ENCODE results near the gene RPTOR. TPM values are rescaled to one million over a fixed set of nuclear protein-coding genes. Genes with fewer than 3 reads are reported as not detected.
"Not testable (repeated sequence)": the region's sequence is repeated elsewhere in the genome, so short reads cannot be mapped to it uniquely, and the experiment has no call there.

RPTOR gene
- total RNA-seq, 1 donor from 2014 or later: 62.4 TPM

DNA sequence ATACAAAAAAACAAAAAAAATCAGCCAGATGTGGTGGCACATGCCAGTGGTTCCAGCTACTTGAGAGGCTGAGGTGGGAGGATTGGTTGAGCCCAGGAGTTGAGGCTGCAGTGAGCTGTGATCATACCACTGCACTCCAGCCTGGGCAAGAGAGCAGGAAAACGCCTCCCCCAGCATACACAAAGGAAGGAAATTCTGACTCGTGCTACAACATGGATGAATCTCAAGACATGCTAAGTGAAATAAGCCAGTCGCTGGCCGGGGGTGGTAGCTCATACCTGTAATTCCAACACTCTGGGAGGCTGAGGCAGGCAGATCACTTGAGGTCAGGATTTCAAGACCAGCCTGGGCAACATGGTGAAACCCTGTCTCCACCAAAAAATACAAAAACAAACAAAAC is 37.5 kb upstream of the RPTOR start:
- intact Hi-C loops (cut with micrococcal nuclease); H3K27ac Mint-ChIP-seq; H3K27me3 Mint-ChIP-seq (ENCODE audit: low read depth); H3K9me3 Mint-ChIP-seq; DNase-seq (ENCODE audit: low spot score); H3K4me1 Mint-ChIP-seq (ENCODE audit: low read depth); H3K4me3 Mint-ChIP-seq (ENCODE audit: low read depth); H3K36me3 Mint-ChIP-seq (ENCODE audit: low read depth): not testable (repeated sequence)

DNA sequence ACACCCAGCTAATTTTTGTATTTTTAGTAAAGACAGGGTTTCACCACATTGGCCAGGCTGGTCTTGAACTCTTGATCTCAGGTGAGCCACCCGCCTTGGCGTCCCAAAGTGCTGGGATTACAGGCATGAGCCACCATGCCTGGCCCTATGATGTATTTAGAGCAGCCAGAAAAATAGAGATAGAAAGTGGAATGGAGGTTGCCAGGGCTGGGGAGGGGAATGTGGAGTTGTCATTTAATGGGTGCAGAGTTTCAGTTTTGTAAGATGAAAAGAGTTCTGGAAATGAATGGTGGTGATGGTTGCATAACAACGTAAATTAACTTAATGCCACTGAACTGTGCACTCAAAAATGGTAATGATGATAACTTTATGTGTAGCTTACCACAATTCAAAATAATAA is 36.7 kb upstream of the RPTOR start:
- no peaks in the 10 kb centered on the region for H3K4me1 Mint-ChIP-seq (ENCODE audit: low read depth)
- H3K27me3 Mint-ChIP-seq (ENCODE audit: low read depth): peaks cover 6% of the 10 kb centered on the region
- intact Hi-C loops (cut with micrococcal nuclease): no loop called here
- no peak overlapping the region for H3K4me3 Mint-ChIP-seq (ENCODE audit: low read depth)
- H3K36me3 Mint-ChIP-seq (ENCODE audit: low read depth): no peaks in the 10 kb centered on the region
- DNase-seq (ENCODE audit: low spot score): no peak
- no peak overlapping the region for H3K27ac Mint-ChIP-seq
- H3K9me3 Mint-ChIP-seq: no peaks in the 10 kb centered on the region

DNA sequence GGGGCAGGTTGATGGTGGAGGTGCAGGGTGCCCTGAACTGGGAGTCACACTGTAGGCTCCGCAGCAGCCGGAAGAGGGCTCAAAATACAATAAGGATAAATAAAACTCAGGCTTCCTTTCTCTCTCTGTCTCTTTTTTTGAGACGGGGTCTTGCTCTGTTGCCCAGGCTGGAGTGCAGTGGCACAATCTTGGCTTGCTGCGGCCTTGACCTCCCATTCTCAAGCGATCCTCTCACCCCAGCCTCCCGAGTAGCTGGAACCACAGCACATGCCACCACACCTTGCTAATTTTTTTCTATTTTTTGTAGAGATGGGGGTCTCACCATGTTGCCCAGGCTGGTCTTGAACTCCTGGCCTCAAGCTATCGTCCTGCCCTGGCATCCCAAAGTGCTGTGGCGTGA is 35.3 kb upstream of the RPTOR start:
- Mint-ChIP-seq H3K27me3 (ENCODE audit: low read depth) (peaks cover 2% of the 10 kb centered on the region), H3K27ac (no peak overlapping the region), H3K4me3 (ENCODE audit: low read depth) (no peak overlapping the region), H3K4me1 (ENCODE audit: low read depth) (no peaks in the 10 kb centered on the region), H3K9me3 (no peaks in the 10 kb centered on the region), H3K36me3 (ENCODE audit: low read depth) (no peaks in the 10 kb centered on the region)
- DNase-seq (ENCODE audit: low spot score): no peak
- intact Hi-C loops (cut with micrococcal nuclease): no loop called here

DNA sequence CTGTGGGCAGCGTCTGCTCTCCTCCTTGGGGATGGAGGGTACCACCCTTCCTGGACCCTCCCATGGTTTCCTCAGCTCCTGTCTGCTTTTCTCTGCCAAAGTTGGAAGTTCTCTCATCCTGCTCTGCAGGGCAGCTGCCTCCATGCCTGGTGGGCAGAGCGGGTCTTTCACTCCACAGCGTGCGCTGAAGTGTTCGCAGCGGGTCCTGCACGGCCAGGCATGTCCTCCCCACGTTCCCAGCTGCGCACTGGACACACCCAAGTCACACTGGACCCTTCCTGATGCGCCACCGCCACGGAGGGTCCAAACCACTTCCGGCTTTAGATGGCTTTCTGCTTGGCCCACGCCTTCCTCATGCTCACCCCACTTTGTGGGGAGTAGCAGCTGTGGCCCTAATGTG is 34.5 kb upstream of the RPTOR start:
- no peaks in the 10 kb centered on the region for H3K9me3 Mint-ChIP-seq
- DNase-seq (ENCODE audit: low spot score): no peak
- H3K36me3 Mint-ChIP-seq (ENCODE audit: low read depth): no peaks in the 10 kb centered on the region
- peaks cover under 1% of the 10 kb centered on the region for H3K27me3 Mint-ChIP-seq (ENCODE audit: low read depth)
- intact Hi-C loops (cut with micrococcal nuclease): no loop called here
- H3K4me1 Mint-ChIP-seq (ENCODE audit: low read depth): no peaks in the 10 kb centered on the region
- no peak overlapping the region for H3K4me3 Mint-ChIP-seq (ENCODE audit: low read depth)
- no peak overlapping the region for H3K27ac Mint-ChIP-seq

GRCh38 chr17:80510772-80511171 is 33.9 kb upstream of the RPTOR start:
- H3K36me3 Mint-ChIP-seq (ENCODE audit: low read depth): no peaks in the 10 kb centered on the region
- no peaks in the 10 kb centered on the region for H3K27me3 Mint-ChIP-seq (ENCODE audit: low read depth)
- no peak overlapping the region for H3K27ac Mint-ChIP-seq
- H3K4me1 Mint-ChIP-seq (ENCODE audit: low read depth): no peaks in the 10 kb centered on the region
- intact Hi-C loops (cut with micrococcal nuclease): no loop called here
- no peak for DNase-seq (ENCODE audit: low spot score)
- H3K4me3 Mint-ChIP-seq (ENCODE audit: low read depth): no peak overlapping the region
- H3K9me3 Mint-ChIP-seq: no peaks in the 10 kb centered on the region

DNA sequence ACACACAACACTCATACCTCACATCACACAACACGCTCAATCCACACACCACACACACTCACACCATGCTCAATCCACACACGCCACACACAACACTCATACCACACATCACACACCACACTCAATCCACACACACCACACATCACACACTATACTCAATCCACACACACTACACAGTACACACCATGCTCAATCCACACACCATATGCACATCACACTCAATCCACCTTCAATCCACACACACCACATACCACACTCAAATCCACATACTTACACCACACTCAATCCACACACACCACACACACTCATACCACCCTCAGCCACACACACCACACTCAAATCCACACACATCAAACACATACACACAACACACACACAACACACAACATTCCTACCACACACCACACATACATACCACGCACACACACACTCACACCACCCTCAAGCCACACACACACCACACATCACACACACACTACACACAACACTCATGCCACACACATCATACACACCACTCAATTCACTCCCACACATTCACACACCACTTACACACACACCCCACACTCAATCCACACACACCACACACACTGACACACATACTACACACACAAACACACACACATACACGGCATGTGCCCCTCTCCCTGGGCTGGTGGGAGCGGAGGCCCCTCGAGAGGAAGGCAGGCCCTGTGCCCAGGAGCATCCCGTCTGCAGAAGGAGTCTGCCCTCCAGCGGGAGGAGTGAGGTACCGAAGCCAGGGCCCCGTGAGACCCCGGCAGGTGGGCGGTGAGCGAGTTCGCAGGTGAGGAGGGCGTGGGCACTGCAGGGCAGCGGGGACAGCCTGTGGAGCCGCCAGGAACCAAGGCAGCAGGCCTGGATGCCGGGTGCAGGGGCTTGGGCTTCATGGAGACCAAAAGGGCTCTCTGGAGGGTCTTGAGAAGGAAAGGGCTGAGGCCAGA is 33.1 kb upstream of the RPTOR start:
- intact Hi-C loops (cut with micrococcal nuclease): no loop called here
- Mint-ChIP-seq H3K36me3 (ENCODE audit: low read depth) (no peaks in the 10 kb centered on the region), H3K4me3 (ENCODE audit: low read depth) (no peak overlapping the region), H3K27me3 (ENCODE audit: low read depth) (no peaks in the 10 kb centered on the region), H3K27ac (no peak overlapping the region), H3K9me3 (no peaks in the 10 kb centered on the region), H3K4me1 (ENCODE audit: low read depth) (no peaks in the 10 kb centered on the region)
- no peak for DNase-seq (ENCODE audit: low spot score)

GRCh38 chr17:80512233-80512632 is 32.4 kb upstream of the RPTOR start:
- Mint-ChIP-seq H3K9me3 (no peaks in the 10 kb centered on the region), H3K4me3 (ENCODE audit: low read depth) (no peak overlapping the region), H3K27ac (no peak overlapping the region), H3K4me1 (ENCODE audit: low read depth) (no peaks in the 10 kb centered on the region), H3K36me3 (ENCODE audit: low read depth) (no peaks in the 10 kb centered on the region), H3K27me3 (ENCODE audit: low read depth) (no peaks in the 10 kb centered on the region)
- DNase-seq (ENCODE audit: low spot score): no peak
- intact Hi-C loops (cut with micrococcal nuclease): no loop called here

DNA sequence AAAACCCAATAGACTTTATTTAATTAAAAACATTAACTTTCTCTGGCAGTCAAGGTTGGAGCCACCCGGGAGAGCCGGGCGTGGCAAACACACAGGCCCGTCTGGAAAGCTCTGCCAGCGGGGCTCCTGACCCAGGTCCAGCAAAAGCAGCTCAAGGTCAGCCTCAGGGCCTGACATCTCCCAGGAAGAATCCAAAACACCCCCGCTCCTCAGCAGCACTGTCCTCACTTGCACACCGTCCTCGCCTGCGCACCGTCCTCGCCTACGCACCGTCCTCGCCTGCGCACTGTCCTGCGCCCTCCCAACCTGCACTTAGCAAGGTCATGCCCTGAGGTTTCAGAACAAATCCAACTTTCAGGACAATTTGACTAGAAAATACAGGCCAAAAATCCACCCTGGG is 31.4 kb upstream of the RPTOR start:
- no peaks in the 10 kb centered on the region for H3K36me3 Mint-ChIP-seq (ENCODE audit: low read depth)

DNA sequence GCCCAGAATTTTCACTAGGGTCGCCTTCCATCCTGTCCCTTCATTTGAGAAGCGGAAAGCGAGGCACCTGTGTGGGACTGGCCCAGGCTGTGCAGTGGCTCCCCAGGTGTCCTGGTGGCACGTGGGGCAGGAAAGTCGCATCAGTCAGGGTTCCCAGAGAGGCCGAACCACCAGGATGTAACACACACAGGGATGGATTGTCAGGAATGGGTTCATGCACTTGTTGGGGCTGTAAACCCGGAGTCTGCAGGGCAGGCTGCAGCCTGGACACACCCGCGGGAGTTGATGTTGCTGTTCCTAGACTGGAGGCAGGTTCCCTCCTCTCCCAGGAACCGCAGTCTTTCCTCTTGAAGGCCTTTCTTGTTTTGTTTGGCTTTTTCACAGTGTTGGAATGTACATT is 30.7 kb upstream of the RPTOR start:
- peaks cover 2% of the 10 kb centered on the region for H3K27me3 Mint-ChIP-seq (ENCODE audit: low read depth)
- H3K27ac Mint-ChIP-seq: no peak overlapping the region
- no peak for DNase-seq (ENCODE audit: low spot score)
- no peaks in the 10 kb centered on the region for H3K36me3 Mint-ChIP-seq (ENCODE audit: low read depth)
- intact Hi-C loops (cut with micrococcal nuclease): no loop called here
- H3K9me3 Mint-ChIP-seq: no peaks in the 10 kb centered on the region
- H3K4me1 Mint-ChIP-seq (ENCODE audit: low read depth): no peaks in the 10 kb centered on the region
- H3K4me3 Mint-ChIP-seq (ENCODE audit: low read depth): no peak overlapping the region

More for the DNA sequence above, 31.4 kb upstream of the RPTOR start:
- no peaks in the 10 kb centered on the region for H3K4me1 Mint-ChIP-seq (ENCODE audit: low read depth)
- no peak overlapping the region for H3K27ac Mint-ChIP-seq
- intact Hi-C loops (cut with micrococcal nuclease): no loop called here
- no peaks in the 10 kb centered on the region for H3K9me3 Mint-ChIP-seq
- no peaks in the 10 kb centered on the region for H3K27me3 Mint-ChIP-seq (ENCODE audit: low read depth)
- no peak overlapping the region for H3K4me3 Mint-ChIP-seq (ENCODE audit: low read depth)
- no peak for DNase-seq (ENCODE audit: low spot score)

GRCh38 chr17:80516171-80516932 is 28.3 kb upstream of the RPTOR start:
- Mint-ChIP-seq H3K9me3 (no peaks in the 10 kb centered on the region), H3K27me3 (ENCODE audit: low read depth) (peaks cover 13% of the 10 kb centered on the region), H3K27ac (no peak overlapping the region), H3K4me3 (ENCODE audit: low read depth) (no peak overlapping the region), H3K36me3 (ENCODE audit: low read depth) (no peaks in the 10 kb centered on the region), H3K4me1 (ENCODE audit: low read depth) (no peaks in the 10 kb centered on the region)
- no peak for DNase-seq (ENCODE audit: low spot score)
- intact Hi-C loops (cut with micrococcal nuclease): no loop called here

- Mint-ChIP-seq H3K36me3 (ENCODE audit: low read depth) (no peaks in the 10 kb centered on the region), H3K27ac (no peak overlapping the region), H3K4me3 (ENCODE audit: low read depth) (no peak overlapping the region), H3K4me1 (ENCODE audit: low read depth) (no peaks in the 10 kb centered on the region), H3K9me3 (no peaks in the 10 kb centered on the region), H3K27me3 (ENCODE audit: low read depth) (peaks cover 13% of the 10 kb centered on the region)
- intact Hi-C loops (cut with micrococcal nuclease): no loop called here
- no peak for DNase-seq (ENCODE audit: low spot score)
These were observed 27.0 kb upstream of the RPTOR start for GRCh38 chr17:80517641-80518040.

GRCh38 chr17:80518392-80518791 is 26.2 kb upstream of the RPTOR start:
- no peaks in the 10 kb centered on the region for H3K4me1 Mint-ChIP-seq (ENCODE audit: low read depth)
- intact Hi-C loops (cut with micrococcal nuclease): no loop called here
- no peak overlapping the region for H3K4me3 Mint-ChIP-seq (ENCODE audit: low read depth)
- no peaks in the 10 kb centered on the region for H3K9me3 Mint-ChIP-seq
- peaks cover 13% of the 10 kb centered on the region for H3K27me3 Mint-ChIP-seq (ENCODE audit: low read depth)
- no peak overlapping the region for H3K27ac Mint-ChIP-seq
- H3K36me3 Mint-ChIP-seq (ENCODE audit: low read depth): no peaks in the 10 kb centered on the region
- DNase-seq (ENCODE audit: low spot score): no peak

- no peak for DNase-seq (ENCODE audit: low spot score)
- Mint-ChIP-seq H3K4me3 (ENCODE audit: low read depth) (no peak overlapping the region), H3K27ac (no peak overlapping the region), H3K9me3 (no peaks in the 10 kb centered on the region), H3K4me1 (ENCODE audit: low read depth) (no peaks in the 10 kb centered on the region), H3K27me3 (ENCODE audit: low read depth) (peaks cover 13% of the 10 kb centered on the region), H3K36me3 (ENCODE audit: low read depth) (no peaks in the 10 kb centered on the region)
- intact Hi-C loops (cut with micrococcal nuclease): no loop called here
These were observed 25.4 kb upstream of the RPTOR start for GRCh38 chr17:80519091-80519781.
